ENCODE data around the gene KIF1A. TPM values are rescaled to one million over a fixed set of nuclear protein-coding genes. Genes with fewer than 3 reads are reported as not detected.

Gene KIF1A
- total and polyA plus RNA-seq, 2 of the 13 experiments (the other 11 are each of a cell fraction or from before 2014, with no cell fraction given), result 0.01 TPM; not detected in 1

DNA sequence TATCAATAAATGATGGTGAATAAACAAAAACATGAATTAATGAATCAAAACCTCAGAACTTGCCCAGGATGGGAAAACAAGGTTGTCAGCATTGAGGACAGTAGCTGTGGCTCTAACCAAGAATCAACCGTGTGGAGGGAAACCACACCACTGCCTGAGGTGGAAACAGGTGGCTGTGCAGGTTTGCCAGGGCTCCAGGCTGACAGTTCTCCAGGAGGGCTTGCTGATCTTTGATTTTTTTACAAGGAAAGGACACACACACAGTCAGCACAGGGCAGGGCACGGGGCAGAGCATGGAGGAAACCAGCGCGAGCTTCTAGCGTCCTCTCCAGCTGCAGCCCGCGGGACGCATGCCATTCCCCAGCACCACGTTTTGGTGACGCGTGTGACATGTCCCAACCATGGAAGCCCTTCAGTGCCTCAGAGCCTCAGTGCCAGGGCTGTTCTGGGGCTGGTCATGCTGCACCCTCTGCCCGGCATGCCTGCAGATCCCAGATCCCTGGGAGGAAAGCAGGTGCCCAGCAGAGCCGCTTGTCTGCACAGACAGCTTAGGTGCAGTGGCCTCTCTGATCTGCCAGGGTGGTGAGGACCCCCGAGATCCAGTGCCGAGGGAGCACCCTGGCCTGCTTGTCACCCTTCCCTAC, 32.8 kb upstream of the KIF1A start:
- POLR2A ChIA-PET, result interaction anchor here (1.9 kb wide), 1 partner anchor 21 kb away, joined by 4 read pairs; no protein-coding TSS in a partner anchor
- Histone ChIP-seq H3K36me3 (replicated peaks in 1 of 2; ENCODE audit: control insufficient read depth in 1 of 2, insufficient read depth in 2 of 2, low read length in 2 of 2) (no peaks in the 10 kb centered on the region), H3K4me2 (ENCODE audit: low read depth, low read length) (no peak overlapping the region), H3K27me3 (ENCODE audit: control insufficient read depth in 1 of 2, insufficient read depth in 2 of 2, low read length in 2 of 2) (peaks cover 3 to 39% of the 10 kb centered on the region in 2 experiments; a peak in 4 of 5 replicates), H3K27ac (ENCODE audit: extremely low read length, insufficient read depth, low read length) (no peak overlapping the region), H2AFZ (ENCODE audit: low read length) (no peak overlapping the region), H4K20me1 (ENCODE audit: insufficient read depth, low read length) (no peaks in the 10 kb centered on the region), H3K9ac (ENCODE audit: insufficient read depth, low read depth, low read length) (no peak overlapping the region), H3K9me3 (ENCODE audit: low read length) (no peaks in the 10 kb centered on the region), H3K4me3 (replicated peaks in 1 of 3; ENCODE audit: insufficient read depth in 1 of 3, low read depth in 2 of 3, low read length in 3 of 3) (no peak overlapping the region), H3K79me2 (ENCODE audit: insufficient read depth, low read length) (no peaks in the 10 kb centered on the region), H3K4me1 (ENCODE audit: insufficient read depth, low read length) (peaks cover 28% of the 10 kb centered on the region)
- no peak for DNase-seq (ENCODE audit: low spot score)
- no peak for ATAC-seq
- intact Hi-C loops (cut with micrococcal nuclease; ENCODE audit: unreplicated experiment) (loop anchor here (10.0 kb wide), 1 partner anchor 372 kb away; no protein-coding TSS in a partner anchor), in situ Hi-C loops (cut with HindIII; ENCODE audit: extremely low pct_ligation_motif_present, low pct_unique_long_range_greater_than_20kb) (loop anchor here (25.0 kb wide), 1 partner anchor 785 kb away; the partner anchor contains the start of genes ATG4B and THAP4)
- CTCF ChIA-PET (ENCODE audit: low intra/inter-chr PET ratio, low total read pairs), result interaction anchor here (0.8 kb wide), 1 partner anchor 137 kb away, joined by 3 read pairs; no protein-coding TSS in a partner anchor
- no peak for FAIRE-seq
- BruUV-seq (replicated peaks), result no TSS peak
- 65% methylated on average over 13 of the region's 15 CpGs for WGBS (ENCODE audit: low lambda C conversion rate)
- TF ChIP-seq, protein P1, sequence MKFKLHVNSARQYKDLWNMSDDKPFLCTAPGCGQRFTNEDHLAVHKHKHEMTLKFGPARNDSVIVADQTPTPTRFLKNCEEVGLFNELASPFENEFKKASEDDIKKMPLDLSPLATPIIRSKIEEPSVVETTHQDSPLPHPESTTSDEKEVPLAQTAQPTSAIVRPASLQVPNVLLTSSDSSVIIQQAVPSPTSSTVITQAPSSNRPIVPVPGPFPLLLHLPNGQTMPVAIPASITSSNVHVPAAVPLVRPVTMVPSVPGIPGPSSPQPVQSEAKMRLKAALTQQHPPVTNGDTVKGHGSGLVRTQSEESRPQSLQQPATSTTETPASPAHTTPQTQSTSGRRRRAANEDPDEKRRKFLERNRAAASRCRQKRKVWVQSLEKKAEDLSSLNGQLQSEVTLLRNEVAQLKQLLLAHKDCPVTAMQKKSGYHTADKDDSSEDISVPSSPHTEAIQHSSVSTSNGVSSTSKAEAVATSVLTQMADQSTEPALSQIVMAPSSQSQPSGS (CRISPR knock-in tag; IDR thresholded peaks at IDR 0.05), result no peak
- TF ChIP-seq, protein P2, sequence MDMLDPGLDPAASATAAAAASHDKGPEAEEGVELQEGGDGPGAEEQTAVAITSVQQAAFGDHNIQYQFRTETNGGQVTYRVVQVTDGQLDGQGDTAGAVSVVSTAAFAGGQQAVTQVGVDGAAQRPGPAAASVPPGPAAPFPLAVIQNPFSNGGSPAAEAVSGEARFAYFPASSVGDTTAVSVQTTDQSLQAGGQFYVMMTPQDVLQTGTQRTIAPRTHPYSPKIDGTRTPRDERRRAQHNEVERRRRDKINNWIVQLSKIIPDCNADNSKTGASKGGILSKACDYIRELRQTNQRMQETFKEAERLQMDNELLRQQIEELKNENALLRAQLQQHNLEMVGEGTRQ (IDR thresholded peaks at IDR 0.05; ENCODE audit: low read depth, low read length), result no peak
- TF ChIP-seq, protein P2 (CRISPR knock-in tag; IDR thresholded peaks at IDR 0.05; ENCODE audit: borderline replicate concordance), result no peak
- no peak for TF ChIP-seq NFIB (CRISPR knock-in tag; IDR thresholded peaks at IDR 0.05; ENCODE audit: borderline replicate concordance)
- no peak for TF ChIP-seq ZNF468 (CRISPR knock-in tag; IDR thresholded peaks at IDR 0.05)
- TF ChIP-seq POLR2AphosphoS2 (IDR thresholded peaks at IDR 0.05; ENCODE audit: low read depth, low read length), result no peak
- TF ChIP-seq PCBP2 (optimal IDR thresholded peaks at IDR 0.05; ENCODE audit: low read depth, low read length, poor library complexity, severe bottlenecking), result no peak
- TF ChIP-seq, protein P3, sequence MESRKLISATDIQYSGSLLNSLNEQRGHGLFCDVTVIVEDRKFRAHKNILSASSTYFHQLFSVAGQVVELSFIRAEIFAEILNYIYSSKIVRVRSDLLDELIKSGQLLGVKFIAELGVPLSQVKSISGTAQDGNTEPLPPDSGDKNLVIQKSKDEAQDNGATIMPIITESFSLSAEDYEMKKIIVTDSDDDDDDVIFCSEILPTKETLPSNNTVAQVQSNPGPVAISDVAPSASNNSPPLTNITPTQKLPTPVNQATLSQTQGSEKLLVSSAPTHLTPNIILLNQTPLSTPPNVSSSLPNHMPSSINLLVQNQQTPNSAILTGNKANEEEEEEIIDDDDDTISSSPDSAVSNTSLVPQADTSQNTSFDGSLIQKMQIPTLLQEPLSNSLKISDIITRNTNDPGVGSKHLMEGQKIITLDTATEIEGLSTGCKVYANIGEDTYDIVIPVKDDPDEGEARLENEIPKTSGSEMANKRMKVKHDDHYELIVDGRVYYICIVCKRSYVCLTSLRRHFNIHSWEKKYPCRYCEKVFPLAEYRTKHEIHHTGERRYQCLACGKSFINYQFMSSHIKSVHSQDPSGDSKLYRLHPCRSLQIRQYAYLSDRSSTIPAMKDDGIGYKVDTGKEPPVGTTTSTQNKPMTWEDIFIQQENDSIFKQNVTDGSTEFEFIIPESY (CRISPR knock-in tag; IDR thresholded peaks at IDR 0.05), result no peak
- TF ChIP-seq ELF4 (CRISPR knock-in tag; IDR thresholded peaks at IDR 0.05; ENCODE audit: borderline replicate concordance), result no peak
- no peak for TF ChIP-seq KAT7 (CRISPR knock-in tag; IDR thresholded peaks at IDR 0.05; ENCODE audit: borderline replicate concordance)
- TF ChIP-seq, protein P4, sequence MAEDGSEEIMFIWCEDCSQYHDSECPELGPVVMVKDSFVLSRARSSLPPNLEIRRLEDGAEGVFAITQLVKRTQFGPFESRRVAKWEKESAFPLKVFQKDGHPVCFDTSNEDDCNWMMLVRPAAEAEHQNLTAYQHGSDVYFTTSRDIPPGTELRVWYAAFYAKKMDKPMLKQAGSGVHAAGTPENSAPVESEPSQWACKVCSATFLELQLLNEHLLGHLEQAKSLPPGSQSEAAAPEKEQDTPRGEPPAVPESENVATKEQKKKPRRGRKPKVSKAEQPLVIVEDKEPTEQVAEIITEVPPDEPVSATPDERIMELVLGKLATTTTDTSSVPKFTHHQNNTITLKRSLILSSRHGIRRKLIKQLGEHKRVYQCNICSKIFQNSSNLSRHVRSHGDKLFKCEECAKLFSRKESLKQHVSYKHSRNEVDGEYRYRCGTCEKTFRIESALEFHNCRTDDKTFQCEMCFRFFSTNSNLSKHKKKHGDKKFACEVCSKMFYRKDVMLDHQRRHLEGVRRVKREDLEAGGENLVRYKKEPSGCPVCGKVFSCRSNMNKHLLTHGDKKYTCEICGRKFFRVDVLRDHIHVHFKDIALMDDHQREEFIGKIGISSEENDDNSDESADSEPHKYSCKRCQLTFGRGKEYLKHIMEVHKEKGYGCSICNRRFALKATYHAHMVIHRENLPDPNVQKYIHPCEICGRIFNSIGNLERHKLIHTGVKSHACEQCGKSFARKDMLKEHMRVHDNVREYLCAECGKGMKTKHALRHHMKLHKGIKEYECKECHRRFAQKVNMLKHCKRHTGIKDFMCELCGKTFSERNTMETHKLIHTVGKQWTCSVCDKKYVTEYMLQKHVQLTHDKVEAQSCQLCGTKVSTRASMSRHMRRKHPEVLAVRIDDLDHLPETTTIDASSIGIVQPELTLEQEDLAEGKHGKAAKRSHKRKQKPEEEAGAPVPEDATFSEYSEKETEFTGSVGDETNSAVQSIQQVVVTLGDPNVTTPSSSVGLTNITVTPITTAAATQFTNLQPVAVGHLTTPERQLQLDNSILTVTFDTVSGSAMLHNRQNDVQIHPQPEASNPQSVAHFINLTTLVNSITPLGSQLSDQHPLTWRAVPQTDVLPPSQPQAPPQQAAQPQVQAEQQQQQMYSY (CRISPR knock-in tag; IDR thresholded peaks at IDR 0.05), result no peak
